Skeletal muscle satellite cell (primary cell): ENCODE measurements around the gene DIS3L2. TPM values are rescaled to one million over a fixed set of nuclear protein-coding genes. Genes with fewer than 3 reads are reported as not detected.

Experiments used
- H3K27me3 ChIP-seq: 2 replicates; pipeline ENCODE4 v1.7.0; 2013; ENCODE audit warnings: low read length; ENCODE audit not compliant: control insufficient read depth, insufficient read depth
- H3K36me3 ChIP-seq: 2 replicates; pipeline ENCODE4 v1.7.0; 2013; ENCODE audit warnings: mild to moderate bottlenecking, control low read depth, low read length; ENCODE audit not compliant: insufficient read depth
- H3K4me1 ChIP-seq: 2 replicates; pipeline ENCODE4 v1.7.0; 2013; ENCODE audit warnings: low read length; ENCODE audit not compliant: control insufficient read depth, insufficient read depth
- H3K4me2 ChIP-seq: 2 replicates; pipeline ENCODE4 v1.7.0; 2013; ENCODE audit warnings: mild to moderate bottlenecking, low read length
- H3K4me3 ChIP-seq: 2 replicates; pipeline ENCODE4 v1.7.0; 2013; ENCODE audit warnings: low read length
- H3K9ac ChIP-seq: 2 replicates; pipeline ENCODE4 v1.7.0; 2013; ENCODE audit warnings: mild to moderate bottlenecking, low read depth, low read length, moderate library complexity
- H3K9me3 ChIP-seq: replicated peaks from 2 replicates; pipeline ENCODE4 v1.7.0; 2013; ENCODE audit warnings: mild to moderate bottlenecking, control low read depth, low read length
- total RNA-seq: library from RNA; depleted of rRNA; stranded (reverse); fragments of >200 nt; gene quantifications from 2 replicates; pipeline ENCODE4 v1.2.3, GENCODE V29; 2012; rRNA removed

Gene DIS3L2, protein sequence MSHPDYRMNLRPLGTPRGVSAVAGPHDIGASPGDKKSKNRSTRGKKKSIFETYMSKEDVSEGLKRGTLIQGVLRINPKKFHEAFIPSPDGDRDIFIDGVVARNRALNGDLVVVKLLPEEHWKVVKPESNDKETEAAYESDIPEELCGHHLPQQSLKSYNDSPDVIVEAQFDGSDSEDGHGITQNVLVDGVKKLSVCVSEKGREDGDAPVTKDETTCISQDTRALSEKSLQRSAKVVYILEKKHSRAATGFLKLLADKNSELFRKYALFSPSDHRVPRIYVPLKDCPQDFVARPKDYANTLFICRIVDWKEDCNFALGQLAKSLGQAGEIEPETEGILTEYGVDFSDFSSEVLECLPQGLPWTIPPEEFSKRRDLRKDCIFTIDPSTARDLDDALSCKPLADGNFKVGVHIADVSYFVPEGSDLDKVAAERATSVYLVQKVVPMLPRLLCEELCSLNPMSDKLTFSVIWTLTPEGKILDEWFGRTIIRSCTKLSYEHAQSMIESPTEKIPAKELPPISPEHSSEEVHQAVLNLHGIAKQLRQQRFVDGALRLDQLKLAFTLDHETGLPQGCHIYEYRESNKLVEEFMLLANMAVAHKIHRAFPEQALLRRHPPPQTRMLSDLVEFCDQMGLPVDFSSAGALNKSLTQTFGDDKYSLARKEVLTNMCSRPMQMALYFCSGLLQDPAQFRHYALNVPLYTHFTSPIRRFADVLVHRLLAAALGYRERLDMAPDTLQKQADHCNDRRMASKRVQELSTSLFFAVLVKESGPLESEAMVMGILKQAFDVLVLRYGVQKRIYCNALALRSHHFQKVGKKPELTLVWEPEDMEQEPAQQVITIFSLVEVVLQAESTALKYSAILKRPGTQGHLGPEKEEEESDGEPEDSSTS
- 24.8 and 26.6 TPM in 2 replicates for total RNA-seq

DNA sequence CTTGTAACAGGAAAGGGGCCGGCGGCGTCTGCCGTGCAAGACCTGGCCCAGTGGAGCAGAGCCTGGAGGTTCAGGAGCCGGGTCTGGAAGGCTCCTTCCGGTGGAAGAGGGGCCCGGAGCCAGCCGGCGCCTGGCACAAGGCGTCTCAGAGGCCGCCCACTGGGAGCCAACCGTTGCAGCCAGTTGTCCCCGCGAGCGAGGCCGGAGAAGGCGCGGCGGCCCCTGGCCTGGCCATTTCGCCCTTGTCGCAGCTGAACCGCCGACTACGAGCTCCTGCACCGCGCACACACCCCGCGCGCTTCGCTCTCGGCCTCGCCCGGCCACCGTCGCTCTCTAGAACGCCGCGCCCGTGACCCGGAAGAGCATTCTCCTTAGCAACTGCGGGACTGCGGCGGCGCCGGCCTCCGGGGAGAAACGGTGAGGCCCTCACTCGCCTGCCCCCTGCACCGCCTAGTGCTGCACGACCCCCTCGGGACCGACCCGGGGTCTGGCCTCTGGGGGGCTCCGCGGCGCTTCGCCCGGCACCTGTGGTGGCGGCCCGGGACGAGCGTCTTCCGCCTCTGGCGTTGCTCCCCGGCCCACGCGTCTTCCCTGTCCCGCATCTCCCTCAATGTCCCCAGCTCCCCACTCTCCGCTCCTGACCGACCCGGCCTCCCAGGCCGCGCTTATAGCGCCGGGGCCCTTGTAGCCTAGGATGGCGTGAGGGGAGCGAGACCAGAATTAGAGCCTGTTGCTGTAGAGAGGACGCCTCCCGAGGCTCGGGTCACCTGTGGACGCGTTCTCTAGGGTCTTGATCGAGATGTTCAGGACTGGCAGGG, at the start of gene DIS3L2:
DIS3L2 (plus strand) TSS at position 365 of the 818 bp plus-strand sequence. CDS start 53,215 bp downstream, outside the sequence.
- Histone ChIP-seq H3K4me2 (peak within 1 kb of the TSS; percentile 89), H3K4me1 (peaks cover 5% of the 10 kb centered on the region), H3K27me3 (no peaks in the 10 kb centered on the region), H3K4me3 (peak within 1 kb of the TSS; percentile 99), H3K9me3 (no peaks in the 10 kb centered on the region), H3K36me3 (no peaks in the 10 kb centered on the region), H3K9ac (peak within 1 kb of the TSS; percentile 96)

GRCh38 chr2:231914077-231914690, 47.3 kb upstream of the DIS3L2 start:
- no peak overlapping the region for H3K9ac ChIP-seq
- H3K9me3 ChIP-seq, result no peaks in the 10 kb centered on the region
- H3K36me3 ChIP-seq, result no peaks in the 10 kb centered on the region
- no peak overlapping the region for H3K4me2 ChIP-seq
- no peak overlapping the region for H3K4me3 ChIP-seq
- H3K4me1 ChIP-seq, result no peaks in the 10 kb centered on the region
- H3K27me3 ChIP-seq, result peaks cover 54% of the 10 kb centered on the region

GRCh38 chr2:231917280-231918066, 44.0 kb upstream of the DIS3L2 start:
- no peaks in the 10 kb centered on the region for H3K4me1 ChIP-seq
- H3K9me3 ChIP-seq, result no peaks in the 10 kb centered on the region
- no peak overlapping the region for H3K4me3 ChIP-seq
- peaks cover 55% of the 10 kb centered on the region for H3K27me3 ChIP-seq
- H3K36me3 ChIP-seq, result no peaks in the 10 kb centered on the region
- no peak overlapping the region for H3K4me2 ChIP-seq
- no peak overlapping the region for H3K9ac ChIP-seq

GRCh38 chr2:231918501-231919330, 42.8 kb upstream of the DIS3L2 start:
- peaks cover 66% of the 10 kb centered on the region for H3K27me3 ChIP-seq

DNA sequence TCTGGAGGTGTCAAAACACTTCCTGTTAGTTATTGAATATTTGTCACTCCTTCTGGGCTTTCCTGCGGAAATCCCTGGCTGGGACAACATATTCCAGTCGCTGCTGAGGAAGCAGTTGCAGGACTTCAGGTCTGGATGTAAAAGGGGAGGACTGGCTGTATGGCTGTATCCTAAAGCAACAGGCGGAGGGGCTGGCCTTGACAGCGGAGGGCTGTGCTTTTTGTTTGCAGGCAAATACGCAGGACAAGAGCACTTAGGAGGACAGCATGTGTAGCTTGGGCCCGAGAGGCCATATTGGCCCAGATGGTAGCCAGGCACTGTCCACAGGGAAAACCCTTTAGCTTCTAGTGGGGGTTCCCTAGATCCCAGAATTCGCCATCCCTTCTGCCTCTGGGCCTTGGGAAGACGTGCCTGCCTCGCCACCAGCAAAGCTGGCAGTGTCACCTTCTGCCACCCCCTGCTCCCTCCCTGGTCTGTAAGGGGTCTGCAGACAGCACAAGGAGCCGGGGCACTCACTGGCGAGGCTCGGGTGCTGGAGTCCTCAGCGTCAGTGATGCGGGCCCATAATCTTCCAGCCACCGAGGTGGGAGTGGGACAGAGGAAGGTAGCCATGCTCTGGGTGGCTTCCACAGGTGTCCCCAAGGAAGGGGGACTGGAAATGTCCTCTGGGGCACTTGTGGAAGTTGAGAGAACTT, 42.0 kb upstream of the DIS3L2 start:
- Histone ChIP-seq H3K27me3 (peaks cover 68% of the 10 kb centered on the region), H3K4me3 (no peak overlapping the region), H3K9ac (no peak overlapping the region), H3K36me3 (no peaks in the 10 kb centered on the region), H3K4me2 (no peak overlapping the region), H3K4me1 (no peaks in the 10 kb centered on the region), H3K9me3 (no peaks in the 10 kb centered on the region)

More at GRCh38 chr2:231918501-231919330, 42.8 kb upstream of the DIS3L2 start:
- Histone ChIP-seq H3K9me3 (no peaks in the 10 kb centered on the region), H3K9ac (no peak overlapping the region), H3K4me3 (no peak overlapping the region), H3K4me1 (no peaks in the 10 kb centered on the region), H3K4me2 (no peak overlapping the region), H3K36me3 (no peaks in the 10 kb centered on the region)

GRCh38 chr2:231920366-231920765, 41.1 kb upstream of the DIS3L2 start:
- Histone ChIP-seq H3K27me3 (peaks cover 74% of the 10 kb centered on the region), H3K9me3 (no peaks in the 10 kb centered on the region)

GRCh38 chr2:231920795-231921194, 40.7 kb upstream of the DIS3L2 start:
- Histone ChIP-seq H3K9ac (no peak overlapping the region), H3K4me2 (no peak overlapping the region), H3K9me3 (no peaks in the 10 kb centered on the region), H3K27me3 (peaks cover 74% of the 10 kb centered on the region), H3K4me1 (peaks cover 10% of the 10 kb centered on the region), H3K36me3 (no peaks in the 10 kb centered on the region), H3K4me3 (no peak overlapping the region)

More at GRCh38 chr2:231920366-231920765, 41.1 kb upstream of the DIS3L2 start:
- Histone ChIP-seq H3K36me3 (no peaks in the 10 kb centered on the region), H3K9ac (no peak overlapping the region), H3K4me3 (no peak overlapping the region), H3K4me1 (peaks cover 5% of the 10 kb centered on the region), H3K4me2 (no peak overlapping the region)

DNA sequence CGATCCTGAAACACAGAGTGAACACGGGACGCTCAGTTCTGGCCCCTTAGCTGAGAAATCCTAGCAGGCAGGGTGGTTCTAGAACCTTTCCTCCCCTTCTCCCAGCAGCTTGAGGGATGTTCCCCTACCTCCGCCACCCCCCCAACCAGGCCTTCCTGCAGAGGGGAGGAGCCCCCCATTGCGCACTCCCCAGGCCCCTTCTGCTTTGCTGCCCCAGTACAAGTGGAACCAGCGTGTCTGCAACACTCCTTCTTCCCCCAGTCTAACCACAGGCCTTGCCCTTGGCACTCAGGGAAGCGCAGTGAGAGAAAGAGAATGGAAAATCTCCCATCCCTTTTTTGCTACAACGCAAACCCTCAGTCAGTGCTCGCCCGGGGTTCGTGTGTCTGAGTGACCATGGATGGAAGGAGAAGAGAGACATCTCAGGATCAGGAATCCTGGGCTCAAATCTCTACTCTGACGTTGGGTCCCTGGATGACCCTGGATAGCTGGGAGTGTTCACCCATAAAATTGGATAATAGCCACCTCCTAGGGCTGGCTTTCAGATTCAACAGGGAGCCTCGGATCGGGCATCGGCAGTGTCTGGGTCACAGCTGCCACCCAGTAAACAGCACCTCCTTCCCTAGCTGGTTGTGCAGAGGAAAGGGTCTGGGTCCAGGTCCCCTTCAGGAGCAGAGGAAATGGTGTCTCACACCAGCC, 39.1 kb upstream of the DIS3L2 start:
- Histone ChIP-seq H3K36me3 (no peaks in the 10 kb centered on the region), H3K4me1 (peaks cover 20% of the 10 kb centered on the region), H3K9me3 (no peaks in the 10 kb centered on the region), H3K4me2 (no peak overlapping the region), H3K9ac (no peak overlapping the region), H3K27me3 (peaks cover 77% of the 10 kb centered on the region), H3K4me3 (no peak overlapping the region)

GRCh38 chr2:231923010-231923344, 38.5 kb upstream of the DIS3L2 start:
- Histone ChIP-seq H3K27me3 (peaks cover 77% of the 10 kb centered on the region), H3K9ac (no peak overlapping the region)

More at GRCh38 chr2:231923010-231923344, 38.5 kb upstream of the DIS3L2 start:
- Histone ChIP-seq H3K4me2 (no peak overlapping the region), H3K36me3 (no peaks in the 10 kb centered on the region), H3K4me1 (peaks cover 20% of the 10 kb centered on the region), H3K9me3 (no peaks in the 10 kb centered on the region), H3K4me3 (no peak overlapping the region)
